CD4-positive, alpha-beta T cell treated with Interferon gamma for 1 hour (primary cell): Measurements from ENCODE around the gene FERMT3.

Source experiments
- DNase-seq: peaks from one replicate; pipeline ENCODE4 v3.0.0-alpha.2; 2020

FERMT3 gene

DNA sequence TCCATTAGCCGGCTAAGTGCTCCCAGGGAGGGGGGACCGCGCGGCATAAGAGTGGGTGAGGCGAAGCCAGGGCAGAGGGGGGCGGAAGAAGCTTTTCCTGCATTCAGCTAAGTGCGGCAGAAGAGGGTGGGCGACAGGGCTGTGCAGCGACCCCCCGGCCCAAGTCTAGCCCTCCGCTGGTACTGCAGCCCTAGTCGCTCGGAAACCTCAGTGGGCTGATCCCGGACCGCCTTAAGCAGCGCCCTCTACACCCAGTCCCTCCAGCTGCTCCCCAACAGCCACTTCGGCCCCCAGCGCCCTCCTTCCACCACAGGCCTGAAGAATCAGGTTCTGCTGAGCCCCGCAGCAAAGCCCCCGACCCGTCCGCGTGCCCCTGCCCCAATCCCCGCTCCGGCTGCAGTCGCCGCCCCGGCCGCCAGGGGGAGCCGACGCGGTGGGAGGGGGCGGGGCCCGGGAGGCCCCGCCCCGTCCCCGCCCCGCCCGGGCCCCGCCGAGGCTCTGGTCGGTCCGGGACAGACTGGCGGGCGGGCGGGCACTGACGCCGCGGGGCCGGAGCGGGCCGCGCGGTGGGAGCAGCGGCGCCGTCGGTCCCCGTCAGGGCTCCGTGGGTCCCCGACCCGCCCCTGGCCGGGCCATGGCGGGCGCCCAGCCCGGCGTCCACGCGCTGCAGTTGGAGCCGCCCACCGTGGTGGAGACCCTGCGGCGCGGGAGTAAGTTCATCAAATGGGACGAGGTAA is 44.7 kb downstream of the FERMT3 start, which contains the start of gene PLCB3:
Gene PLCB3 (plus strand): TSS at position 515 of the 737 bp plus-strand sequence. CDS start 120 bp downstream, at position 635.
- peak; percentile 62 for DNase-seq

DNA sequence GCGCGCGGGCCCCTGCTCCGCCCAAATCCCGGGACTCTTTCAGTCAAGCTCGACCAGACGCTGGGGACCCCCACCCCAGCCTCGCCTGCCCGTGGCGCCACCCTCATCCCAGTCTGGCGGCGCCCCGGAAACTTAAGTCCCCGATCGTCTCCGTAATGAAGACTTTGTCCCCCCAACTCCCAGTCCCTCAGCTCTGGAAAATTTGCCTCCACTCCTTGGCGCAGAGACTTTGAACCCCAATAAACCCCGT is 45.2 kb downstream of the FERMT3 start:
- no peak for DNase-seq

DNA sequence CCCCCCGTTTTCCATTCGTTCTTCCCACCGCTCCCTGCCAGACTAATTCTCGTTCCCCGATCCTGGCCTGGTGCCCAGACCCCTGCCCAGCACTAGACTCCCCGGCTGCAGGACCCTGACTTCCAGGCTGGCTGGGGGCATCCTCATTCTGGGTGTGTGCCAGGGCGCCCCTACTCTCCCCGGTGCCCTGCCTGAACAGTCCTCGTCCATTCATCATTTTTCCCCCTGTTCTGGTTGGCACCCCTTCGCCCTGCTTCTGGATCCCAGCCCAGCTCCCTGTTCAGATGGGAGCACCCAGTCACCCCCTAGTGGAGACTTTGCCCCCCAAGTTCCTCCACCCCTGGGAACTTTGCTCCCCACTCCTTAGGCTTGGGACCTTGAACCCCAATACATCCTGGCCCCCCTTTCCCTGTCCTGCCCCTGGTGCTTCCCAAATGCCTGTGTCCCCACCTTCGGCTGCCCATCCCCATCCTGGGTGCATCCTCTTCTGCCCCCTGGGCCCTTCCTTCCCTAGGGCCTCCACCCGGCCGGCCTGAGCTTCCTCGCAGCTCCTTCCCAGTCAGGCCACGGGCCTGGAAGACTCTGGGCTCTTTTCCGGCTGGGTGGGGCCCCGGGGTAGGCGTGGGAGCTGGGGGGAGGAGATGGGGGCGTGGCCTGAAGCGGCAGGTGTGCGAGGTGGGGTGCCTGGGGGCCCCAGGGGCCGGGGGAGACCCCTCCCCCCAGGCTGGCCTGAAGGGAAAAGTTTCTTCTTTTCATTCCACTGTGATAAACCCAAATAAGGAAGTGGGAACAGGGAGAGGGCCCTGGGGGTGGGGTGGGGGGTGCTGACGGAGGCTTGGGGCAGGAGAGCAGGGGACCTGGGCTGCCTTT is 45.7 kb downstream of the FERMT3 start:
- DNase-seq: no peak

GRCh38 chr11:64253043-64253442 is 46.5 kb downstream of the FERMT3 start:
- no peak for DNase-seq

DNA sequence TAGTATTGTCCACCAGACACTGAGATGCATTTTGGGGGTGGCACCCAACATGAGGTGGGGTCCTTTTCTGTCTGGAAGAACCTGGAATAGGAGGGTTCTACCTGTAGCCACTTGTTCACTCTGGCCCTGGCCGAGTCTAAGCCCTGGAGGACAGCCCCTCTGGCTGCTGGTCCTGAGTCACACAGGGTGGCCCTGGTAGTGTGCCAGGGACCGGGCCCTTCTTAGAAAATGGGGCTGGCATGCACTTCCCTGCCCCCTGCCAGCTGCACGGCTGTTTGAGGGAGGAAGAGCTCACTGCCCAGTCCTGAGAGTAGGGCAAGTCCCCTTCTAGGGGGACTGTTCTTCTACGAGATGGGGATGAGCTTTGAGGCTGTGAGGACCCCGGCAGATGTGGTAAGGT is 47.0 kb downstream of the FERMT3 start:
- no peak for DNase-seq

DNA sequence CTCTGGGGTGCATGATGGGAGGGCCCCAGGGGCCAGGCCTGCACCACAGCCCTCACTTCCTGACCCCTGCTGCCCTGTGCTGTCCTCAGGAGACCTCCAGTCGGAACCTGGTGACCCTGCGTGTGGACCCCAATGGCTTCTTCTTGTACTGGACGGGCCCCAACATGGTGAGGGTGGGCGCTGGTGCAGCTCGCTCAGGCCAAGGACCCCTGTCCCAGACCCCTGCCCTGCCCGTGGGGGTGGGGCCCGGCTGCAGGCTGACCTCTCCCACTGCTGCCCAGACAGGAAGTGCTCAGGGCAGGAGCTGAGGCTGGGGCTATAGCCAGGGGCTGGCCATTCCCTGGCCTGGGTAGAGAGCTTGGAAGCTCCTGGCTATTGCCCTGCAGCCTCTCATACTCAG is 47.8 kb downstream of the FERMT3 start:
- DNase-seq: no peak

DNA sequence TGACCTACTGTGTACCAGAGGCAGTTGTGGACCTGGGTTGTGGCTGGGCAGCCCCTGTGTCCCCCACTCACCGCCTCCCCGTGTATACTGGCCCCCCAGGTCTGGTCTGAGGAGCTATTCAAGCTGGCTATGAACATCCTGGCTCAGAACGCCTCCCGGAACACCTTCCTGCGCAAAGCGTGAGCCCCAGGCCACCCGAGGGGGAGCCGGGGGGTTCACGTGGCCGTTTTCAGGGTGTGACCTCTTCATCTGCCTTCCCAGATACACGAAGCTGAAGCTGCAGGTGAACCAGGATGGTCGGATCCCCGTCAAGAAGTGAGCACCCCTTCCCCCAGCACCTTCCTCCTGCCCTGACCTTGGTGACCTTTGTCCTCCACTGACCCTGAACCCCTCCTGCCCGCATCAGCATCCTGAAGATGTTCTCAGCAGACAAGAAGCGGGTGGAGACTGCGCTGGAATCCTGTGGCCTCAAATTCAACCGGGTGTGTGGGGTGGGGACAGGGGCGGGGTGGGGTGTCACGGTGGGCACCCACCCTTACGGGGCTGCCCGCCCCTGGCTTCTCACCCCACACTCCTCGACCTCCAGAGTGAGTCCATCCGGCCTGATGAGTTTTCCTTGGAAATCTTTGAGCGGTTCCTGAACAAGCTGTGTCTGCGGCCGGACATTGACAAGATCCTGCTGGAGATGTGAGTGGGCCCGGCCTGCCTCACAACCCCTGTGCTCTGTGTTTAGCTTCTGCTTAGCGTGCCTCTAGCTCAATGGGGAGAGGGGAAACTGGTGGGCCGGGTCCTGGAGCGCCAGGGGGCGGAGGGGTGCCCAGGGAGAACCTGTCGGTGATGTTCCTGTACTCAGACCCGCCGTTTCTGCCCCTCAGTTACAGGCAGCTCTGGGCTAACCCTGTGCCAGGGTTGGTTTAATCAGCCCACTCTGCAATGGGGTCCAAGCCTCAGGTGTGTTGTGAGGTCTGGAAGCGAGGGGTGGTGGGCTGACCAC is 48.9 kb downstream of the FERMT3 start:
- no peak for DNase-seq

DNA sequence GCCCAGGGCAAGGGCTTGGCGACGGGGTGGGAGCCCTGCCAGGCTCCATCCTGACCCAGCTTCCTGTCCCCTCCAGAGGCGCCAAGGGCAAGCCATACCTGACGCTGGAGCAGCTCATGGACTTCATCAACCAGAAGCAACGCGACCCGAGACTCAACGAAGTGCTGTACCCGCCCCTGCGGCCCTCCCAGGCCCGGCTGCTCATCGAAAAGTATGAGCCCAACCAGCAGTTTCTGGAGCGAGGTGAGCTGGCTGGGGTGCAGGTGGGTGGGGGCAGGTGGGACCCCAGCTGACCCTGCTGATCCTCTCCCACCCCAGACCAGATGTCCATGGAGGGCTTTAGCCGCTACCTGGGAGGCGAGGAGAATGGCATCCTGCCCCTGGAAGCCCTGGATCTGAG is 49.8 kb downstream of the FERMT3 start:
- no peak for DNase-seq

- no peak for DNase-seq
These were observed 51.8 kb downstream of the FERMT3 start for GRCh38 chr11:64258356-64258755.

DNA sequence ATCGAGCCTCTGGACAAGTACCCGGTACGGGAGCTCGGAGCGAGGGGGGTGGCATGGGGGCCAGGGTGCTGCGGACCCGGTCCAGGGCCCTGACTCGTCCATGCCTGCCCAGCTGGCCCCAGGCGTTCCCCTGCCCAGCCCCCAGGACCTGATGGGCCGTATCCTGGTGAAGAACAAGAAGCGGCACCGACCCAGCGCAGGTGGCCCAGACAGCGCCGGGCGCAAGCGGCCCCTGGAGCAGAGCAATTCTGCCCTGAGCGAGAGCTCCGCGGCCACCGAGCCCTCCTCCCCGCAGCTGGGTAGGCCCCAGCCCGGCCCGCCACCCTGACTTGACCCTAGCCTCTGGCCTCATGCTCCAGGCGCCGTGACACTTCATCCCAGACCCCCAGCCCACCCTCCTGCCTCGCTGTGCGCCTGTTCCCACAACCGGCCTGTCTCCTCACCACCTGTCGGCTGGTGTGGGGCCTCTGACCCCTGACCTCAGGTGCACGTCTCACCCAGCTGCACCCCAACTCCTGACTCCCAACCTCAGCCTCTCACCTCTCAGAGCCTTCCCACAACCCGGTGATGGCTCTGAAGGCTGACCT is 52.5 kb downstream of the FERMT3 start:
- no peak for DNase-seq

DNA sequence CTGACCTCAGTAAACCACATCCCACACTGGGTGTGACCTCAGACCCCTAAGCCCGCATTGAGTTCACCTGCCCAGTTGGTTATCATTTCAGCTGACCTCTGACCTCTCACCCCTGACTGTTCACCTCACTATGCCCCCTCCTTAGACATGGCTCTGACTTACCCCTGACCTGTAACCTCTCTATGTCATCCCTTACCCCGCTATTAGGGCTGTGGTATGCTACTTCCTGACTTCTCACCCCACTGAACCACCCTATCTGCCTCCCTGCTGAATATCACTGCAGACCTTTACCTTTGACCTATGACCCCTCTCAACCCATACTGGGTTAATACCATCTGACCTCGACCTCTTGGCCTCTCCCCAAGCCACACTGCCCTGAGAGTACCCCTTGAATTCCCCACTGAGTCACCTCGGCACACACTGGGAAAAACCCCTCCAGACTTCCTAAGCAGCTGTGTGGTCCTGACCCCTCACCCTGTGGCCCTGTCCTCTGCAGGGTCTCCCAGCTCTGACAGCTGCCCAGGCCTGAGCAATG is 53.1 kb downstream of the FERMT3 start:
- no peak for DNase-seq

DNA sequence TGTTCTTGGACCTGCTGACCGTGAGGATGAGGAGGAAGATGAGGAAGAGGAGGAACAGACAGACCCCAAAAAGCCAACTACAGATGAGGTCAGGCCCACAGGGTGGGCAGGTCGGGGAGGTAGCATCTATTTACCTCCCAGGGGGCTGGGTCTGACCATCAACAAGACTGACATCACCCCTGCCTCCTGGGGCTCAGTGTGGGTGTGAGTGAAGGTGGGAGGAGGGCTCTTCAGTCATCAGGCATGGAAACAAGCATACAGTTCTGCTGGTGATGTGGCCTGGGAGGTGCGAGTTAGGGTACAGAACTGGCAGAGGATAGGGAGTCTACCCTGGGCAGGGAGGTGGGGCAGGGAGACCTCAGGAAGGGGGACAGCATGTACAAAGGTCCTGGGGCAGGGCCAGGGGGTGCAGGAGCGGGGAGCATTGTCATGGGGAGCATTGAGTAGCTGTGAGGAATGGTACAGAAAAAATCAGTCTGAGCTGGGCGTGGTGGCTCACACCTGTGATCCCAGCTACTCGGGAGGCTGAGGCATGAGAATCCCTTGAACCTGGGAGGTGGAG is 53.7 kb downstream of the FERMT3 start:
- DNase-seq: no peak

DNA sequence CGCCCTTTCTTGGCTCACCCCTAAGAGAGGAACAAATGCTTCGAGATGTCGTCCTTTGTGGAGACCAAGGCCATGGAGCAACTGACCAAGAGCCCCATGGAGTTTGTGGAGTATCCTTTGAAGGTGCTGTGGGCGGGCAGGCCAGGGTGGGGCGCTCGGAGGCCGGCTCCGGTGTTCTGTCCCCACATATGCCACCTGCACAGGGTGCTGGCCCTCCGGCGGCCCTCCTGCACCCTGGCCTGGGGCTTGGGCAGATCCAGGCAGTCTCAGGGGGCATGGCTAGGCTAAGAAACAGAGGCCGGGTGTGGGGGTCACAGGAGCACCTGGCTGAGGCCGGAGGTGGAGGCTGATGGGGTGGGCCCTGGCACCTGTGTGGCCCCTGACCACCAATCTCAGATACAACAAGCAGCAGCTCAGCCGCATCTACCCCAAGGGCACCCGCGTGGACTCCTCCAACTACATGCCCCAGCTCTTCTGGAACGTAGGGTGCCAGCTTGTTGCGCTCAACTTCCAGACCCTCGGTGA is 55.1 kb downstream of the FERMT3 start:
- DNase-seq: no peak

DNA sequence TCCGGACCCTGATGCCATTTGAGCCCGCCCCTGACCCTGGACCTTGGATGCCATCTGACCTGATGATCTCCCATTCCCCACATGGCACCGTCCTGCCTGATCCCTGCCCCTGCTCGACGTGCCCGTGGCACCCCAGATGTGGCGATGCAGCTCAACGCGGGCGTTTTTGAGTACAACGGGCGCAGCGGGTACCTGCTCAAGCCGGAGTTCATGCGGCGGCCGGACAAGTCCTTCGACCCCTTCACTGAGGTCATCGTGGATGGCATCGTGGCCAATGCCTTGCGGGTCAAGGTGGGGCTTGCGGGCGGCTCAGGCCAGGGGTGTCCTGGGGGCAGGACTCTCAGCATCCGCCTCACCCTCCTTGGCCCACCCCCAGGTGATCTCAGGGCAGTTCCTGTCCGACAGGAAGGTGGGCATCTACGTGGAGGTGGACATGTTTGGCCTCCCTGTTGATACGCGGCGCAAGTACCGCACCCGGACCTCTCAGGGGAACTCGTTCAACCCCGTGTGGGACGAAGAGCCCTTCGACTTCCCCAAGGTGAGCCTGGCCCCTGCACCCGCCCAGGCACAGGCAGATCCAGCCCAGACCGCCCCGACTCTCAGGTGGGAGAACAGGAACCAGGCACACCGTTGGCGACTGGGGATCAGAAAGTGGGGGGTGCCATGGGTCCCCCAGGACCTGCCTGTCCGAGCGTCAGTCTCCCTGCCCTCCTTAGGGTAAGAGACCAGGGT is 55.9 kb downstream of the FERMT3 start:
- no peak for DNase-seq

- no peak for DNase-seq
These were observed 56.8 kb downstream of the FERMT3 start for GRCh38 chr11:64263021-64263946.

GRCh38 chr11:64263947-64264317 is 57.4 kb downstream of the FERMT3 start:
- DNase-seq: no peak

GRCh38 chr11:64264371-64264852 is 57.9 kb downstream of the FERMT3 start:
- no peak for DNase-seq

- DNase-seq: no peak
These were observed 58.9 kb downstream of the FERMT3 start for GRCh38 chr11:64265176-64266160.

DNA sequence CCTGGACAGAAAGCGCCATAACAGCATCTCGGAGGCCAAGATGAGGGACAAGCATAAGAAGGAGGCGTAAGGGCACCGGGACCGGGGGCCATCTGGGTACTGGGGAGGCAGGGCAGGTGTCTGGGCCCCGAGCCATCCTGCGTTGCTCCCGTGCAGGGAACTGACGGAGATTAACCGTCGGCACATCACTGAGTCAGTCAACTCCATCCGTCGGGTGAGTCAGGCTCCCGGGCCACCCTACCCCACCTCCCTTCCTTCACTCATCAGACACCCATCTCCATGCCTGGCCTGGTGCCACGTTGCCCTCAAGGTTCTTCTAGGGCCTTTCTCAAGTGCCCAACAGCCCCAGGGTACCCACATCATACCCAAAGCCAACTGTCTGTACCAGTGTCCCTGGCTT is 59.8 kb downstream of the FERMT3 start:
- DNase-seq: no peak
